Bronchial epithelial cell (primary cell): ENCODE results near the gene OR52L1. TPM values are rescaled to one million over a fixed set of nuclear protein-coding genes. Genes with fewer than 3 reads are reported as not detected.
"Not testable (repeated sequence)": the region's sequence is repeated elsewhere in the genome, so short reads cannot be mapped to it uniquely, and the experiment has no call there.

Experiments used
- DNase-seq: peaks from one replicate; pipeline ENCODE4 v3.0.0-alpha.2; 2010; ENCODE audit warnings: low read depth
- FAIRE-seq: peaks from 2 replicates; lab custom pipeline; 2011; peaks lifted over from hg19 to GRCh38; lab: Jason Lieb, UNC
- H3K27me3 ChIP-seq: 2 replicates; pipeline ENCODE4 v1.5.1; 2011; ENCODE audit warnings: low read length; ENCODE audit not compliant: control insufficient read depth, insufficient read depth
- H3K36me3 ChIP-seq: 2 replicates; pipeline ENCODE4 v1.5.1; 2011; ENCODE audit warnings: low read length; ENCODE audit not compliant: control insufficient read depth, insufficient read depth
- H3K4me3 ChIP-seq: 2 replicates; pipeline ENCODE4 v1.5.1; 2011; ENCODE audit warnings: mild to moderate bottlenecking, low read depth, low read length, control low read depth
- CTCF ChIP-seq: IDR thresholded peaks from 2 replicates; pipeline ENCODE4 v1.5.1; 2011; ENCODE audit warnings: mild to moderate bottlenecking, moderate library complexity, low read length, control low read depth, inconsistent platforms; ENCODE audit not compliant: insufficient read depth, severe bottlenecking
- total RNA-seq: library from RNA; depleted of rRNA; stranded (reverse); fragments of >200 nt; gene quantifications from 2 replicates; pipeline ENCODE4 v1.2.1, GENCODE V29; 2014

Gene OR52L1
- total RNA-seq, 1 donor from 2014 or later, result not detected

GRCh38 chr11:5968394-5968793 lies 18.4 kb downstream of the OR52L1 start, which contains the start of gene OR56A5:
Gene OR56A5 (minus strand): TSS chr11:5968494. CDS start chr11:5968494, 0 bp downstream.
- FAIRE-seq (no peak), DNase-seq (no peak)
- Histone ChIP-seq H3K27me3 (no peaks in the 10 kb centered on the region), H3K36me3 (no peaks in the 10 kb centered on the region), H3K4me3 (no peak within 1 kb of the TSS)
- no peak for TF ChIP-seq CTCF

GRCh38 chr11:5967708-5968107 lies 19.1 kb downstream of the OR52L1 start:
- no peak for TF ChIP-seq CTCF
- no peak overlapping the region for H3K4me3 ChIP-seq
- DNase-seq (peak; percentile 68), FAIRE-seq (no peak)
- no peaks in the 10 kb centered on the region for H3K27me3 ChIP-seq
- H3K36me3 ChIP-seq, result no peaks in the 10 kb centered on the region

DNA sequence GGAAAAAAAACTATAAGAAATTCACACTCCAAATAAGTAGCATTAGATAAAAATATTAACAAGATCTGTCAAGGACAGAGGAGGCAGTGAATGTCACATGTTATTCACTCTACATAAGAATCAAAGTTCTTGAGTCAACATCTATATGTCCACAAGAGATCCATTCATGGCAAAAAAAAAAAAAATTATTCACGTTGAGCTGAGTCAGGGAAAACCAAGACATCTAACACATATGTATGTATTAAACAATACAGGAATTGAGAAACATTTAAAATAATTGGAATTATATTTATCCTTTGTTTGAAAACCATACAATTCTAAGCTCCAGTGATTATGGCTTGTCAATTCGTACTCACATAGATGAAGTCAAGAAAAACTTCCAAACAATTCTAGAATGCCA lies 19.8 kb downstream of the OR52L1 start:
- Histone ChIP-seq H3K27me3 (no peaks in the 10 kb centered on the region), H3K36me3 (no peaks in the 10 kb centered on the region), H3K4me3 (no peak overlapping the region)
- FAIRE-seq, result no peak
- no peak for DNase-seq
- no peak for TF ChIP-seq CTCF

- not testable (repeated sequence) for H3K27me3 ChIP-seq, DNase-seq, H3K36me3 ChIP-seq, FAIRE-seq, H3K4me3 ChIP-seq
Observed at GRCh38 chr11:5960704-5961320, 26.0 kb downstream of the OR52L1 start.

- FAIRE-seq (no peak), DNase-seq (no peak)
- TF ChIP-seq CTCF, result no peak
- H3K36me3 ChIP-seq, result no peaks in the 10 kb centered on the region
- H3K4me3 ChIP-seq, result no peak overlapping the region
- H3K27me3 ChIP-seq, result no peaks in the 10 kb centered on the region
Observed at GRCh38 chr11:5955586-5955985, 31.2 kb downstream of the OR52L1 start.

DNA sequence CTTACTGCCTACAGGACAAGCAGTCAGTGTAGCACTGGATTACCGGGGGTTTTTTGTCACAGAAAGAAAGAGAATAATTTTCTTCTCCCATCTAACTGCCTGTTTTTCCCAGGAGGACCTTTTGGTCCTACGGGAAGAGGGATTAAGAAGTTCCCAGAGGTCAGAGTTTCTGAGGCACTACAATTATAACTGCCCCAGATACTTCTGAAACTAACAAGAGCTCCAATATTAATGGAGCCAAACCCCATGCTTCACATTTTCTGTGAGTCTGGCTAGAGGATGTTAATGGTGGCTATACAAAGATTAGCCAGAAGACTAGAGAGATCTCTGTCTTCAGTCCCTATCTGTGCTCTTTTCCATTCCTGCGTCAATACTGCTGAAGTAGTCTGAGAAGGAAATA lies 44.8 kb downstream of the OR52L1 start, which contains the start of gene OR56A3:
Gene OR56A3 (plus strand): TSS at position 301 of the 400 bp plus-strand sequence. CDS start 5,096 bp downstream, outside the sequence.
- H3K4me3 ChIP-seq, result no peak within 1 kb of the TSS
- no peaks in the 10 kb centered on the region for H3K27me3 ChIP-seq
- DNase-seq, result no peak
- no peaks in the 10 kb centered on the region for H3K36me3 ChIP-seq
- no peak for FAIRE-seq
- no peak for TF ChIP-seq CTCF
